Stimulated activated CD4-positive, alpha-beta T cell treated with anti-CD3 and anti-CD28 coated beads, Interleukin-15, amount 100 ng/mL, for 24 hours (primary cell): ENCODE data around the gene TGM2.
"Not testable (repeated sequence)": the region's sequence is repeated elsewhere in the genome, so short reads cannot be mapped to it uniquely, and the experiment has no call there.

Experiments used
- DNase-seq: peaks from one replicate; pipeline ENCODE4 v3.0.0-alpha.2; 2020

Gene TGM2

DNA sequence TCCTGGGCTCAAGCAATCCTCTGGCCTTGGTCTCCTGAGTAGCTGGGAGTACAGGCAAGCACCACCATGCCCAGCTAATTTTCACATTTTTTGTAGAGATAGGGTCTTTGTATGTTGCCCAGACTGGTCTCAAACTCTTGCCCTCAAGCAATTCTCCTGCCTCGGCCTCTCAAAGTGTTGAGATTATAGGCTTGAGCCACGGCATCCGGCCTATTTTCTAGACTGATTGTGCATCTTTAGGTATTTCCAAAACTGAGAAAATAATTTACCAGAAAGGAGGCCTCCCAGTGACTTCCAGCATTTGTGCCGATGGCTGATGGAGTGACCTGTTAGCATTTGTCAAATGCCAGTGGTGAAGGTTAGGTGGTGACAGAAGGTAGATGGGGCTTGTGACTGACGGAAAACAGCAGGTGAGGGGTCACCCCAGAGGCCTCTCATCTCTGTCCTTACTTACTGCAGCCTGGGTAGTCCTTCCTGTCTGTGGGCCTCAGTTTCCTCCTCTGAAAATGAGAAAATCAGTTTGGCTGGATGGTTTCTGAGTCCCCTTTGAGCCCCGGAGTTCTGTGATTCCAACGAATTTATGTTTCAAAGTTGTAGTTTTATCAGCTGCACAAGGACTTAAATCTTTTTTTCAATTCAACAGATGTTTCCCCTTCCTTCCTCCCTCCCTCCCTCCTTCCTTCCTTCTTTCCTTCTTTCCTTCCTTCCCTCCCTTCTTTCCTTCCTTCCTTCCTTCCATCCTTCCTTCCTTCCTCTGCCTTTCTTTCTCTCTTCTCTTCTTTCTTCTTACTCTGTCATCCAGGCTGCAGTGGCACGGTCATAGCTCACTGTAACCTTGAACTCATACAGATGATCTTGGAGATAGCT is 53.5 kb downstream of the TGM2 start:
- no peak for DNase-seq

DNA sequence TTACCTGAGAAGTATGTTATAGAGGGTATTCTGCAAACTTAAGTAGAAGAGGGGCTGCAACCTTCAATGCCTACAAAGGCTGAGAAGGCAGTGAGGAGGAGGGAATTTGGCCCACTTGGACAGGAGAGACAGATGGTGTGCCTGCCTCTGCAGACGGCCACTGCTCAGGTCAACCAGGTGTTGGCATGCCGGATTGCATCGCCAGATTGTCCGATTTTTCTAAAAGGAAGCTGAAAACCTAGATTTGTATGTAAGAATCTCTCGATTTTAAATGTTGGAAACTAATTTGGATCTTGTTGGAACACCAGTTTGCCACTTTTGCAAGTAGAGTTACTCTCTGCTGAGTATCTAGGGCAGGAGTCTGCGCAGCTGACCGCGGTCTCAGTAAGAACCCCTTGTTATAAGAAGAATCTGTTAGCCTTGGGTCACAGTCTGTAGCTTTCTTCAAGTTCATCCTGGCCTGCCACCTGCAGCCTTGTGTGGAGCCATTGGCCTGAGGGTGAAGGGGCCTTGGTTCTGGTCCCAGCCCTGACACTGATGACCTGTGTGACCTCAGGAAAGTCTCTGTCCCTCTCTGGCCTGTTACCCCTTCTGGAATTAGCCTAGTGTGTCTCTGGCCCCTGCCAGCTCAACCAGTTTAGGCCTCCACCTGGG is 54.4 kb downstream of the TGM2 start:
- no peak for DNase-seq

DNA sequence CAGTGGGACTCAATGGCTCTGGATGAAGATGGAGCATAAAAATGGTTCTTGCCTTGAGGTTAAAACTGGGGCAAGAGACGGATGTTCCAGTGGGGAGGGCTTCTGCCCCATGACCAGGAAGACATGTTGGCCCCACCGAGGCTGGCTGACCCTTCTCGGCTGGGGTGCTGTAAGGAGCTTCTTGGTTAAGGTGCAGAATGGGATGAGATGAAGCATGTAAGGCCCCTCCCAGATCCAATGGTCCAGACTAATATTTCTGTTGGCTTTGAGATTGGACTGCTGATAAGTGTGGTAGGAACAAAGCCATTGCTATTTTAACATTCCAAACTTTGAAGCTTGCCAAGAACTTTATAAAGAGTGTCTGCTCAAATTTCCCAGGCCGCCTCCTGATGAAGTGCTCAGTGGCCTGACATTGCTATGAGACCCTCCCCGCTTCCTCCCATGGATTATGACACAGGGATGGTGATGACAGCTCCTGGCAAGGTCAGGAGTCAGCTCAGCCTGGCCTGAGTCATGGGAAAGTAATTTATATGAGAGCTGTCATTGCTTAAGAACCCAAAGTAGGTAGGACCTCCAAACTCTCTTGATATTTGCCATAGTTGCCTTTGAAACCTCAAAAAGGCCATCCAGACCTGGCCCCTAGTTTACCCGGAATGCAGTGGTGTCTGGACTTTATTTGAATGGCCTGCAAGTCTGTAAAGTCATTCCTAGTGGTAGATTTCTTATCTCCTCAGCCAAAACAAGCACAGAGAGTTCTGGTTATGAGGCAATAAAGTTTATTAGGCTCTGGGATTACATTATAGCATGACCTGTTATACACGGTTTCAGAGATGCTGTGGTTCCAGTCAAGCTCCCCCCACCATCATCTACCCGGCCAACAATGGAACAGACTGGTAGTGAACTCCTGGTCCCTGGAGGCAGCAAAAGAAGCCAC is 55.2 kb downstream of the TGM2 start:
- no peak for DNase-seq

DNA sequence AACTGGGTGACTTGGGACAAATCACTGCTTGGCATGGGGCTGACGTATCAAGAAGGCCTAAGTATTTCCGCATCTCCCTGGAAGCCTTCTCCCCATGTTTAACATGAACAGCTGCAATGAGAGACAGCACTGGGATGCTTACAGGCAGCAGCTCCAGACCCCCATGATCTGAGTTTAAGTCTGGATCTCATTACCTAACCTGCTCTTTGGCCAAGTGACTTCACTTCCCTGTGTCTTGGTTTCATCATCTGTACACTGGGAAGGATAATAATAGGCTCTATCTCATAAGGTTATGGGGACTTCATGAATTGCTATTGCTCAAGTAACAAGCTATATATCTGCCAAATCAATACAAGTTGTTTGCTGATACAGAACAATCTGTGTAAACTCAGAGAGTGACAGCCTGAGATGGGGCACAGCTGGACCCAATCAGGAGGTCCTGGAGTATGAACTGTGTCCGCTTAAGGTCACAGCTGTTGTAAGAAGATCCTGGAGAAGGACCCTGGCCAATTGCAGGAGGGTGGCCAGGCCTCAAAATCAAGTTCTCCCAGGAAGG is 56.0 kb downstream of the TGM2 start:
- DNase-seq, result no peak

DNA sequence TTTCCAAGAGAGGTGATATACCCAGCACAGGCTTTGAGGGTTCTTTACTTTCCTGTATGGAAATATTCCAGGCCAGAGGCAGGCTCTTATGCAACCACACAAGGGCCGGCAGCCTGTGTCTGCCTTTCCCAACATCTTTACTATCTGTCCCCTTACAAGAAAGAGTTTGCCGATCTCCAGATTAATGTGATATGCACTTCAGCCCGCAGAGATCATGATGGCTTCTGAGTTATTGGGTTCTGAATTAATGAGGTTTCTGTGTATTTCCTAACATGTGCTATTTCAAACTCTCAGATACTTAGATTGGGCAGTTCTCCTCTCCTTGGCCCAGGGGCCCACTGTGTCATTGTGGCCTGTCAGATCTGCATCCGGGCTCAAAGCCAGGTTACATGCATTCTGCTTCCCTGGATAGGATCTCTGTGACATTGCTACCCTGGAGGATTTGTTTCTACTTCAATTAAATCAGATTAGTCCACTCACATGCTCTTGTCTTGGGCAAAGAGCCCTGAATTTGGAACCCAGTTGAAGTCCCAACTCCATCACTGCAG is 56.6 kb downstream of the TGM2 start:
- no peak for DNase-seq

DNA sequence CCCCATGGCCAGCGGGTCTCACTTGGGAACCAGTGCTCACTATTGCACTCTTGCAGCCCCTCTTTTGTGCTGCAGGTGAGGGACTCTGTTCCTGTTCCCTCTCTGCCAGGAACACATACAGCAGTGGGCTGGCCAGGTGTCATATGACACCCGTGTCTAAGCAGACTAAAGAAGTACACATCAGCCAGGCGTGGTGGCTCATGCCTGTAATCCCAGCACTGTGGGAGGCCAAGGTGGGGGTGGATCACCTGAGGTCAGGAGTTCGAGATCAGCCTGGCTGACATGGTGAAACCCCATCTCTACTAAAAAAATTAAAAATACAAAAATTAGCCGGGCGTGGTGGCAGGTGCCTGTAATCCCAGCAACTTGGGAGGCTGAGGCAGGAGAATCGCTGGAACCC is 57.2 kb downstream of the TGM2 start:
- not testable (repeated sequence) for DNase-seq

DNA sequence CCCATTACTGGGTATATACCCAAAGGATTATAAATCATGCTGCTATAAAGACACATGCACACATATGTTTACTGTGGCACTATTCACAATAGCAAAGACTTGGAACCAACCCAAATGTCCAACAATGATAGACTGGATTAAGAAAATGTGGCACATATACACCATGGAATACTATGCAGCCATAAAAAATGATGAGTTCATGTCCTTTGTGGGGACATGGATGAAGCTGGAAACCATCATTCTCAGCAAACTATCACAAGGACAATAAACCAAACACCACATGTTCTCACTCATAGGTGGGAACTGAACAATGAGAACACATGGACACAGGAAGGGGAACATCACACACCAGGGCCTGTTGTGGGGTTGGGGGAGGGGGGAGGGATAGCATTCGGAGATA is 57.7 kb downstream of the TGM2 start:
- not testable (repeated sequence) for DNase-seq

DNA sequence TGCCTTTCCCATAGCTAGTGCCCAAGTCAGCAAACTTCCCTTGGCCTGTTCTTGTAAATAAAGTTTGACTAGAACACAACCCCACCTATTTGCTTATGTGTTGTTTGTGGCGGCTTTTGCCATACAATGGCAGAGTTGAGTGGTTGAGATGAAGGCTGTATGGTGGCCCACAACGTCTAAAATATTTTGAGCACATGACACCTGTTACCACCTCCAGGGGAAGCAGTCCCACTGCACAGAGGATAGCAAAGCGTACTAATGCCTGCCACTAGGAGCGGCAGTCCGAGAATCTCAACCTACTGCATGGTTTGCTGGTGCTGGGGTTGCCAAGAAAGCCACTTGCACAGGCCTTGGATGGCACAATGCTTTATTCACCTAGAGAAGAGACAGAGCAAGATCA is 58.6 kb downstream of the TGM2 start:
- no peak for DNase-seq

DNA sequence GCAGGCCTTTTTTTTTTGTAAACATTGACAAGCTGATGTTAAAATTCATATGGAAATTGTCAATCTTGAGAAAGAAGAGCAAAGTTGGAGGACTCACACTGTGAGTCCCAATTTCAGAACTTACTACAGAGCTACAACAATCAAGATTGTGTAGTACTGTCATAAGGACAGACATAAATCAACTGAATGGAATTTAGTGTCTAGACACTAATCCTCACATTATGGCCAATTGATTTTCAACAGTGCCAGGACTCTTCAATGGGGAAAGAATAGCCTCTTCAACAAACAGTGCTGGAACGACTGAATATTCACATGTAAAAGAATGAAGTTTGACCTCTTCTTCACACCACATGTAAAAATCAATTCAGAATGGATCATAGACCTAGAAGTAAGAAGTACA is 60.8 kb downstream of the TGM2 start:
- DNase-seq, result no peak

DNA sequence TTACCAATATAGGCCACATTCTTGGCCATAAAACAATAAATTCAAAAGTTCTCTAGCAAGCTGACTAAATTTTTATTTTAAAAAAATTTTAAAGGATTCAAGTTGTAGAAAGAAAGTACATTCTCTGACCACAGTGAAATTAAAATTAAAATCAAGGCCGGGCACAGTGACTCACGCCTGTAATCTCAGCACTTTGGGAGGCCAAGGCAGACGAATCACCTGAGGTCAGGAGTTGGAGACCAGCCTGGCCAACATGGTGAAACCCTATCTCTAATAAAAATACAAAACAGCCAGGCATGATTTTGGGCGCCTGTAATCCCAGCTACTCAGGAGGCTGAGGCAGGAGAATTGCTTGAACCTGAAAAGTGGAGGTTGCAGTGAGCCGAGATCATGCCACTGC is 62.9 kb downstream of the TGM2 start:
- DNase-seq, result not testable (repeated sequence)

DNA sequence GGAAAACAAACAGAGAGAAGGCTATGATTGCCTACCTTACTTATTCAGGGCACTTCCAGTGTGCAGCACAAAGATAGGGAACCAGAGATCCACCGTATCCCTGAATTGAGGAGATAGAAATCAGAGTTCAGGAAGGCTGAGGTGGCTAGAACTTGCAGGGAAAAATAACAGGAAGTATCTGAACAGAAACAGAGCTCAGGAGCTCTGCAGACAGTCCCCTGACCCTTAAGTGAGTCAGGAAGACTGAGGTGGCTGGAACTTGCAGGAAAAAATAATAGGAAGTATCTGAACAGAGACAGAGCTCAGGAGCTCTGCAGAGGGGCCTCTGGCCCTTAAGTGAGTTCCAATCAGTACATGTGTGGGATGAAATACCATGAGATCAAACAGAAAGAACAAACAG is 66.1 kb downstream of the TGM2 start:
- DNase-seq, result no peak

DNA sequence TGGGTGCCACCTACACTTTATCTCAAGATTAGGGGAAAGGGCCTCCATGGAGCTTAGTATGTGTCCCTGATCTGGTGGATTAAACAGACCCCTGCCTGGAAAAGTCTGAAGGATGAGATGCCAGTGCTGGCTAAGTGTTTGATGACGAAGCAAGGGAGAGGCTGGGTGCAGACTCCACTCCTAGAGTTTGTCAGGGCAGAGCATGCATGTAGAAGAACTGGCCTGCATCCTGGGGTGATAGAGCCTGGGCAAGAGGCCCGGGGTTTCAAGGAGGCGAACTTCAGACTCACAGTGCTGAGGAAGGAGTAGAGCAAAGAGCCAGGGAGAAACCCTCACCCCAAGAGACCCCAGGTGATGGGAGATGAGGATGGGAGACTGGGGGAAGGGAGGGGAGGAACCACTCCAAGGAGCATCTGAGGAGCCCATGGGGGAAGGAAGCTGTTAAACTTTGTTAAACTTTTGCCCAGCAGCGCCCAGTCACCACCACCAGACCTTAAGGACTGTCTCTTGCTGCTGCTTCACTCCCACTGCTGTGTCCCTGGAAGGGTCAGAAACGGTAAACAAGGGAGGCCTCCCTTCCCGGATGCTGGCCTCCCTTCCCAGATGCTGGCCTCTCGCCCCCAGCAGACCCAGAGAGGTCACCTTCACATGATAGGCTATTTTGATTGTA is 69.9 kb downstream of the TGM2 start:
- DNase-seq, result no peak

DNA sequence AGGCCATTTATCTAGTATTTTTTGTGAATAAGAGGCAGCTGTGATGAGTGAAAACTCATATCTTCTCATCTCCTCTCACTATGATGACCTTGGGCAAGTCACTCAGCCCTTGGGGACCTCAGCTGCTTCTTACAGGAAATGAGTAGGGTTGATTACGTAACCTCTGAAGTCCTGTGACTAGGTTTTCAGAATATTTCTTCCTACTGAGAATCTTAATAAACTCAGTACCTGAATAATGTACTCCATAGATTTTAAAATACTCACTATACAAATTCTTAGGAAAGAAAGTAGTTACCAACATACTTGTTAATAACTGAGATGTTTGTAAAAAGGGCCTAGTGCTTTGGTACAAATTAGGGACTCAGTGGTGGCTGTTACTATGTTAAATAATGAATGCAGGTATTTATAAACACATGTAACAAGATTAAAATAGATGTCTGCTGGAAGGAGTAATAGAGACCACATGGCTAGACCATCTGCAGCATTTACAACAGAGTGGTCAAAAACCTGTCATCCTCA is 70.6 kb downstream of the TGM2 start:
- DNase-seq, result peak; percentile 30

DNA sequence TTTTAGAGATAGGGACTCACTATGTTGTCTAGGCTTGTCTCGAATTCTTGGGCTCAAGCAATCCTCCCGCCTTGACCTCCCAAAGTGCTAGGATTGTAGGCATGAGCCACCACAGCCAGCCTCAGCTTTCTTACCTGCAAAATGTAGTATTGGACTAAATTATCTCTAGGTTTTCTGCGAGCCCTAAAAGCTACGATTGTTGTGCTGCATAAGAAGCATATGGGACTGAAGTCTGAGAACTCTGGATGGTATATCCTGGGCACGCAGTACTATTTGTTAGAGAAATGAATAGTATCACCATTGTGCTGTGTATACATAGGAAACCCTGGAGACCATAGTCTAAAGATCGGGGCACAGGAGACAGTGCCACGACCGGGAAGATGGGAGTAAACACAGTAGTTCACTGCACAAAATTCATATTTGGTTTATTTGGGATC is 71.4 kb downstream of the TGM2 start:
- DNase-seq, result no peak

DNA sequence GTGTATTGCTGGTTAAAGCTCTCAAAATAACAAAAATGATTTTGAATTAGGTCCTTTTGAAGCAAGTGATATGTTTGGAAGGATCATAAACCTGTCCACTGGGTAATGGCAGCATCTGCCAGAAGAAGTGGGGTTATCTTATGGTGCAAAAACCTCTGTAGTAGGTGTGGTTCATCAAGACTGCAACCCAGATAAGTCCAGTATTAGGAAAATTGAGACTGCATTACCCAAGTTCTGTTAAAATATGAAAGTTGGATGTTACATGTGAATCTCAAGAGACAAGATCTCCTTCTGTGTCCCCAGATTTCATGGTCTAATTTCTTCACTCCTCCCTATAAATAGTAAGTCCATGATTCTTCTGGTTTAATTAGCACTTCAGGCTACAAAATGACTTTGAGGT is 72.2 kb downstream of the TGM2 start:
- no peak for DNase-seq

DNA sequence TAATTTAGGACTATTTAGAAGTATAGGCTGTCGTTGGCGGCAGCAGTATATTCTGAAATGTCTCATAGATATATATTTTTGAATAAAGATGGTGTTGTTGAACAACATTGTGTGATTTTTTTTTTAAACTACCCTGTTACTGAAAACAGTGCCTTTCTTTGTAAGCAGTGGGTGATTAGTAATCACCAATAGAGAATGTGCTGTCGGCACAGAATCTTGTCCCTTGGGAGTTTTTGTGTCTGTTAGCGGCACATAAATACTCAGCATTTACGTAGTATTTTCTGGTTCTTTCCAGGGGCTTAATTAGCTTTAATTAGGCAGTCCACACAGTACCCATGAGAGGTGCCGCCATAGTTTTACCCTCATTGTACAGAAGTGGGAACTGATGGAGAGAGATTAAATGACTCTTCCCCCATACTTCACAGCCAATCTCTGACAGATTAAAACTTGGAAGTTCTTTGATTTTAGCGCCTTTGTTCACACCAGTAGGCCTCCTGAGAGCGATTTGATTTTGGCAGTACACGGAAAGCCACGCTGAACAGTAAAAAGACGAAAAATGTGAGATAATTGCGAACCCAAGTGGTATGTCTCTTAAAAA is 72.7 kb downstream of the TGM2 start:
- DNase-seq, result no peak

DNA sequence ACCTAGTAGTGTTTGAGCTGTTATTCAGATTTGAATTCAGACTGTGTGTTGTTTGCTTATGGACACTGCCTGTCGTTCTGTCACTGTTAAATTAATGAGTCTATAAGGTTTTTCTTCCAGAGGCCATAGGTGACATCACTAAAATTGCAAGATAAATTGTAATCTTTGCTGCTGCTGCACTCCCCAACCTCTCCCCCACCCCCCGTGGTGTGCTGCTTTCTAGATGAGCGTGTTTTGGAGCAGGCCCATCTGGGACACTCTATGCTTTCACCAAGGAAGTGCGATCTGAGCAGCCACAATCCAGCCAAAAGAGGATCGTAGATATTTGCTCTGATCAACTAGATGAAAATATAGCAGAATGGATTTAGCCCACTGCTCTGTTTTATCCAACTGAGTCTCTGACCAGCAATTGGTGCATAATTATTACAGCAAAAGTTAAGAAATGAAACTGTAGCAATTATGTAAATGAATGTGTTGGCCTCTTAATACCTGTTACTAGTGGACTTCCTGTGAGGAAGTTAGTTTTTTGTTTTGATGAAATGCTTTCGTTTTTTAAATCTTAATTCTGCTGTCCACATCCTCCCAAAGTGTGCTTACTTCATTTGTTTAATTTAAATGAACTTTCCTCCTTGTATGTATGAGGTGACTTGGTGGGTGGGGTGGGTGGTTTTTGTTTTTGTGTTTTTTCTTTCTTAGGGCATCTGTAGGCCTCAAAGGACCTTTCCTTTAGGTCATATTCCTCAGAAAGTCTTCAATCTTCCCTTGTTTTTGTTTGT is 73.4 kb downstream of the TGM2 start:
- no peak for DNase-seq

DNA sequence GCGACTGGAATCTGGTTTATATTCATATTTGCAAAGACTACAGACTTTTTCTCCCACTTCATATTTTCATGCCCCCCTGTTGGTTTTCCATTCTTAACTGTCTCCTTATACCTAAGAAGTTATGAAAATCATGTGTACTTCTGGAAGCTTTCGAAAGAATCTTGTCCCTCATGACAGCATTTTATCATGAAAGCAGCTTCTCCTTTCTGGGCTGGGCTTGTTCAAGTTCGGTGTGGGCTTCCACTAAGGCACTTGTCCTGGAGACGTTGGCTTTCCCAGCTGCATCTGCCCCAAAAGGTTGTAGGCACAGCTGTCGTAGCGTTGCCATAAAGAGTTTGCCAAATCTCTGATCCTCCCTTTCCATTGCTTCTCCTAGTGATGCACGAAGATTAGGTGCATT is 75.0 kb downstream of the TGM2 start:
- DNase-seq, result no peak

DNA sequence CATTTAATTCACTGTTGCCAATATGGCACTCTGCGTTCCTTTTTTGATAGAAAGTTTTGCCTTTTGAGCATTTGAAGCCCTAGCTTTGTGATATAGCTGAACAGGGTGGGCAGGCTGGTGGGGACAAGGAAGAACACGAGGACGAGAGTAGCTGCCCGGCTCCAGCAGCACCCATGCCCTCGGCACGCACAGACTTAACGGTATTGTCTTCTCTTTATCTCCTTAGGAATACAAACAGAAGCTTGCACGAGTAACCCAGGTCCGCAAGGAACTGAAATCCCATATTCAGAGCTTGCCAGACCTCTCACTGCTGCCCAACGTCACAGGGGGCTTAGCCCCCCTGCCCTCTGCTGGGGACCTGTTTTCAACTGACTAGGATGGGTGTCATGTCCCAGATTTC is 75.6 kb downstream of the TGM2 start:
- DNase-seq, result no peak

DNA sequence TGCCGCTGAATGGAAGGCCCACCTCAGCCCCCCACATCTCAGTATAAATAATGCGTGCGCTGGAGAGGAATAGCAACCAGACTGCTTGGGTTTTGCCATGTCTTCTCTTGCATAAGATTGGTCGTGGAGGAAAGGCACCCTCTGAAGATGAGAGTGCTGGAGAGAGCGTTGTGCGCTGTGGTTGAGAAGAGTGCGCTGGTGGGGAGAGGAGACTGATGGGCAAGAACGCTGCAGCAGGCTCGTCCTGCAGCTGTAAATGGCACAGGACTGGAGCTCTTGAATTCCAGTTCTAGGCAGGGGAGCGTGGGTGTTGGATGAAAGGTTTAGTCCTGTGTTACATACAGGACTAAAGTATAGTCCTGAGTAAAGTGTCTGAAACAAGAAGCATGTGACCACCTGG is 80.0 kb downstream of the TGM2 start:
- no peak for DNase-seq
